HG03575 (cell line): ENCODE results near the gene RINT1.
"Not testable (repeated sequence)": the region's sequence is repeated elsewhere in the genome, so short reads cannot be mapped to it uniquely, and the experiment has no call there.

Experiments used
- ATAC-seq: cut with Tn5 transposase; IDR thresholded peaks from one replicate; pipeline ENCODE4 v1.9.1; 2021; ENCODE audit not compliant: unreplicated experiment, insufficient number of reproducible peaks, low FRiP score; ENCODE audit errors: extremely low read depth

The RINT1 gene

DNA sequence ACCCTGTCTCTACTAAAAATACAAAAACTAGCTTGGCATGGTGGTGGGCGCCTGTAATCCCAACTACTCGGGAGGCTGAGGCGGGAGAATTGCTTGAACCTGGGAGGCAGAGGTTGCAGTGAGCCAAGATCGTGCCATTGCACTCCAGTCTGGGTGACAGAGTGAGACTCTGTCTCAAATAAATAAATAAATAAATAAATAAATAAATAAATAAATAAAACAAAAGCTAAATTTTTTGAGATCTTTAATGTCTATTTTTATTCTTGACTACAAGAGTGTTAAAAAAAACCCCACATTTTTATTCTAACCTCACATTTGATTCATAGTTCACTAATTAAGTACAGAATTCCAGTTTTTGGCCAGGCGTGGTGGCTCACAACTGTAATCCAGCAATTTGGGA, 4.3 kb upstream of the RINT1 start:
- not testable (repeated sequence) for ATAC-seq

DNA sequence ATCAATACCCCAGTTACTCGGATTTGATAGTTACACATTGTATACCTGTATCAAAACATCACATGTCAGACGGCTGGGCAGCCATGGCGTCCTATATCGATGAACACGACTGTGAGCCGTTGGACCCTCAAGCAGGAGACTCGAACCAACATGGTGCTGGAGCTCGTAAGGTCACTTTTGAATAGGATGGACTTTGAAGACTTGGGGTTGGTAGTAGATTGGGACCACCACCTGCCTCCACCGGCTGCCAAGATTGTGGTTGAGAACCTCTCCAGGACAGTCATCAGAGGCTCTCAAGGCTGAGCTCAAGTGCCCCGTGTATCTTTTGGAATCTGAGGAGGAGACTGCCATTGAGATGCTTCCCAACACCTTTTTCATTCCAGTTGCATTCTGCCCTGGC, 1.9 kb upstream of the RINT1 start:
- no peak for ATAC-seq

DNA sequence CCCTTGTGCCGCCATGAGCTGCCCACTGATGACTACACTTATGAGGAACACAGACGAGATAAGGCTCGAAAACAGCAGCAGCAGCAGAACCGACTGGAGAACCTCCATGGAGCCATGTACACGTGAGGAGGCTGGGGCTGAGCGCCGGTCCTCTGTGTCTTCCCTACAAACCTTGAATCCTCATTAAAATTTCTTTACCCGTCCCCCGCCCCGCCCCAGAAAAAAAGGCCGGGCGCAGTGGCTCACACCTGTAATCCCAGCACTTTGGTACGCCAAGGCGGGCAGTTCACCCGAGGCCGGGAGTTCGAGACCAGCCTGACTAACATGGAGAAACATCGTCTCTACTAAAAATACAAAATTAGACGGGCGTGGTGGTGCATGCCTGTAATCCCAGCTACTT, 1.5 kb upstream of the RINT1 start:
- no peak for ATAC-seq

DNA sequence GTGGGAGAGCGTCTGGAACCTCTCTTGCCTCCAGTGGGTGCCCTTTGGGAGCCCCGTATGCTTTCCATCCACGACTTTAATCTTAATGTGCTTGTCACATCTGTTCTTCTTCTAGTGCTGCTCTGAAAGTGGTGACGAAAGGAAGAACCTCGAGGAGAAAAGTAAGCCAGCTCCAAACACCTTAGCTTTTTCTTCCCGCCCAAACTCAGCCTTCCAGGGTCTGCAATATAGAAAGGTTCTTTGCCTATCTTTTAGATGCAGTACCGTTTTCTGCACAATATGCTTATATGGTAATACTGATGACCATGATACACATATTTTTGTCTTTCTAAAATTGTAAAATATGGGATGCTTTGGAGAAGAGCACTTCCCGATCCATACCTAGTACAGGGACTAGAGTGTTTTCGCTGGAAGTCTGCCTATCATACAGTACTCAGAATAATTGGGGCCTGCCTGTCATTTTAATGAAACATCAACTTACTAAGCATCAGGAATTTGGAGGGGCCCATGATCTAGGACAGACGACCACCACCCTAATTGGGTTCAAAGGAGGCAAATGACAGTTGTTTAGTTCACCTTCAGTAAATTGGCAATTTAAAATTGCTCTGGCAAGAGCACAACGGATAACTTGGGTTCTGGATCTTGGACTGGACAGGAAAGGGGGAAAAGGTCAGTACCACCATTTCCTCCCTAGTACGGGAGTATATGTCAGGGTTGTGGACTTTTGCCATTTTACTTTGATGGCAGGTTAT, 884 bp downstream of the RINT1 start:
- no peak for ATAC-seq

DNA sequence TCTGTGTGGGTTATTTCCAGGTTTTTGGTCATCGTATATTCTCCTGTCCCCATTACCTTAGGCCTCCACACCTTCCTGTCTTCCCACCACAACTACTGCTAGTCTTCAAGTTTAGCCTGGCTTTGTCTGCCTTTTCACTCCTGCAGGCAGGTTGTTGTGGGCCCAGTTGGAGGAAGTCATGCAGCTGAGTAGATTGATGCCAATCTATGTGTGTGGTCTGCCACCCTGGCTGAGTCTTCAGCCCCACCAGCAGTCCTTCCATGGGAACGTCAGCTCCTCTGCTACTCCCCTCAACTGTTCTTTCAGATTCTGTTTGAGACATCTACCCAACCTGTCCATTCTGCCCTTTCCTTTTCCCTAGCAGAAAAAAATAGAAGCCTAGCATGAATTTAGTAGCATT, 6.3 kb downstream of the RINT1 start:
- no peak for ATAC-seq

DNA sequence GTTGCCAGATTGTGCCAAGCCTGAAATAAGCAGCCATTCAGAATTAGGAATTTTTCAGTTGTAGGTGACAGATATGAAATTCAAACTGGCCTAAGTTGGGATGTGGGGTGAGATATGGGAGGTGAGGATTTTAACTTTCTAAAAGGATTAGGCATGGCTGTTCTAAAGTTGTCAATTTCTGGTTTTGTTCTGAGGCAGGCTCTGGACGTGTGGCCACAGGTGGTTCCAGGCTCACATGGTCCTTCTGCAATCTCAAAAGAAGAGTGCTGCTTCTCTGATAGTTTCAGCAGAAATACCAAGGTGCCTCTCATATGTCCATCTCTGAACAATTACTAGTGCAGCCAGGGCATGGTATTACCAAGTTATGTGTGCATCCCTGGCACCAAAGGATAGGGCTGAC, 27.9 kb downstream of the RINT1 start:
- no peak for ATAC-seq

DNA sequence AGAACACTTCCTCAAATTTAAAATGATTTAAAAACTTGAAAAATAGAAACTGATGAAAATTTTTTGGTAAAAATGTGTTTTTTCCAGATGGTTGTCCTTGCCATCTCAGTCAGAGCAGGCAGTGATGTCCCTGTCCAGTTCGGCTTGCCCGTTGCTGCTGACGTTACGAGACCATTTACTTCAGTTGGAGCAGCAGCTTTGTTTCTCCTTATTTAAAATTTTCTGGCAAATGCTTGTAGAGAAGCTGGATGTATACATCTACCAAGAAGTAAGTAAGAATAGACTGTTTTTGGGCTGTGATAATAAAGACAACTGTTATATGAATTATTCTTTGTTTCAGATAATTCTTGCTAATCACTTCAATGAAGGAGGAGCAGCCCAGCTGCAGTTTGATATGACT, 33.2 kb downstream of the RINT1 start:
- ATAC-seq, result no peak

DNA sequence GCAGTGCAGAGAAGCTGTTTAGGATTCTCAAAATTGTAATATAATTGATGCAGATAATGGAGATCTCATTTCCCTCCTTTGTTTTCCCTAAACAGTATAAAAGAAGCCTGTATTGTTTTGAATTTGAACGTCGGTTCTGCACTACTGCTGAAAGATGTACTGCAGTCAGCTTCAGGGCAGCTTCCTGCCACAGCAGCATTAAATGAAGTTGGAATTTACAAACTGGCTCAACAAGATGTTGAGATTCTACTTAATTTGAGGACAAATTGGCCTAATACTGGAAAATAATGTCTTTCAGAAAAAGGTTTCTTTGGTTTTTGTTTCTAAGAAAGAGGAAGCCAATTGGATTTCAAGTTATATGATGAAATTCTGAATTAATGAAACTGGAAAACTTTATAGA, 35.0 kb downstream of the RINT1 start:
- ATAC-seq, result no peak

DNA sequence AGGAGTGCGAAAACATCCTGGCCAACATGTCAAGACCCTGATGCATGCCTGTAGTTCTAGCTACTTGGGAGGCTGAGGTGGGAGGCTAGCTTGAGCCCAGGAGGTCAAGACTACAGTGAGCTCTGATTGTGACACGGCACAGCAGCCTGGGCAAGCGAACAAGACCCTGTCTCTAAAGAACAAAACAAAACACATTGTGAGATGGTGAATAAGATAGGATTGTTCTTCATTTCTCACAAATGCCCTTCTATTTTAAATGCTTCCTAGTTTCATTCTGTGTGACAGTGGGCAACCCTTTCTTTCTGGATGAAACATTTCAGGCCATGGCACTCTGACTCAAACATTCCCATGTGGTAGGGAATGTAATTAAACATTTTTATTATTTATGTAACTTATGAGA, 35.8 kb downstream of the RINT1 start:
- ATAC-seq, result no peak

DNA sequence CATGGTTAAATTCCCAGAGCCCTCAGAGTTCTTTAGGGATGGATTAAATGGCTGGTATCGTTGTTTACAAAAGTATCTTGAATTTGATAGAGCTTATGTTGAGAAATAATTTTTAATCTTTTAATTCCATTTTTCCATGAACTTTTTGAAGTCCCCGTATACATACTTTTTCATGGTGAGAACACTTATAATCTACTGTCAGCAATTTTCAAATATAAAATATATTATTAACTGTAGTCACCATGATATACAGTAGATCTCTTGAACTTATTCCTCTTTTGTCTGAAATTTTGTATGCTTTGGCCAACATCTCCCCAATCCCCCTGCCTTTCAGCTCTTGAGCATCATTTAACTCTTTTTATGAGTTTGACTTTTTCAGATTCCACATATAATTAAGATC, 39.9 kb downstream of the RINT1 start:
- ATAC-seq, result no peak

DNA sequence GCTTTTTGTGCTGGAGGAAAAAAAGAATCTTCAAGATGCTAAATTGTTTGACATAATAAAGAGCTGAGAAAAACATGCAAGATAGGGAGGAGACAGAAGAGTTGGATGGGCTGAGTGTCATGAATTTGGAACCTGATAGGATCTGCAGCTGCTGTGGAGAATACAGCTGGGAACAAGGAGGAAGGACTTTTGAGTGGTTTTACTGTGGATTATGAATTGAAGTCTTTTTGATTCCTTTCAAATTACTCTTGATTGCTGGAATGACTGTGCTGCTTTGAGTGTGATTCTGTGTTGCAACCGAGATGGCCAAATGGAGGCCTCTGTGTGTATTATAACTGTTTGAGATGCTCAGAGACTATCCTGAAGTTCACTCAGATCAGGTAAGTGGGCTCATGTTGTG, 45.2 kb downstream of the RINT1 start:
- ATAC-seq, result no peak

DNA sequence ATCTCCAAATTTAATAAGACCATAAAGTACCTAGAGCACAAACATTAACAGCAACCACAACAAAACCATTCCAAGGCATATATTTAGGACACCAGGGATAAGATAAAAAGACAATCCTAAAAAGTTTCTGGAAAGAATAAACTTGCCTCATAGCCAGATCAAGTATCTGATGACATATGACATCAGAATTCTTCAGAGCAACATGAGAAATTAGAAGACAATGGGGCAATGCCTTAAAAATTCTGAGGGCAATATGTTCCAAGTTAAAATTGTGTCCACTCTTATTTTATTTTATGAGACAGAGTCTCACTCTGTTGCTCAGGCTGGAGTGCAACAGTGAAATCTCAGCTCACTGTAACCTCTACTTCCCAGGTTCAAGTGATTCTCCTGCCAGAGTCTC, 46.5 kb downstream of the RINT1 start:
- no peak for ATAC-seq

DNA sequence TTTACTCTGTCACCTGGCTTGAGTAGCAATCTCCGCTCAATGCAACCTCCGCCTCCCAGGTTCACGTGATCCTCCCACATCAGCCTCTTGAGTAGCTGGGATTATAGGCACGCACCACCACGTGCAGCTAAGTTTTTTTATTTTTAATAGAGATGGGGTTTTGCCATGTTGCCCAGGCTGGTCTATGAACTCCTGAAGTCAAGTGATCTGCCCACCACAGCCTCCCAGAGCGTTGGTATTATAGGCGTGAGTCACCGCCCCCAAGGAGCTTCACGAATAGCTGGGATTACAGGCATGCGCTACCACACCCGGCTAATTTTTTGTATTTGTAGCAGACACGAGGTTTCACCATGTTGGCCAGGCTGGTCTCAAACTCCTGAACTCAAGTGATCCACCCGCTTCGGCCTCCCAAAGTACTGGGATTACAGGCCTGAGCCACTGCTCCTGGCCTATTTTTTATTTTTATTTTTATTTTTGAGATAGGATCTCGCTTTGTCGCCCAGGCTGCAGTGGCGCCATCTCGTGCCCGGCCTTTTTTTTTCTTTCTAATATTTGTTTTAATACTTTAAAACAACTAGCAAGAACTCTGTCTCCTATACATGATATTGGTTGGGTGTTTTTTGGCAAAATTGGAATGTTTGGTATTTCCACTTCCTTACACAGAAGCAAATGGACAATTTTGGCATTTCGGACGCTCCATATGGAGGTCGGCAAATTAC, 48.2 kb downstream of the RINT1 start:
- ATAC-seq, result no peak

DNA sequence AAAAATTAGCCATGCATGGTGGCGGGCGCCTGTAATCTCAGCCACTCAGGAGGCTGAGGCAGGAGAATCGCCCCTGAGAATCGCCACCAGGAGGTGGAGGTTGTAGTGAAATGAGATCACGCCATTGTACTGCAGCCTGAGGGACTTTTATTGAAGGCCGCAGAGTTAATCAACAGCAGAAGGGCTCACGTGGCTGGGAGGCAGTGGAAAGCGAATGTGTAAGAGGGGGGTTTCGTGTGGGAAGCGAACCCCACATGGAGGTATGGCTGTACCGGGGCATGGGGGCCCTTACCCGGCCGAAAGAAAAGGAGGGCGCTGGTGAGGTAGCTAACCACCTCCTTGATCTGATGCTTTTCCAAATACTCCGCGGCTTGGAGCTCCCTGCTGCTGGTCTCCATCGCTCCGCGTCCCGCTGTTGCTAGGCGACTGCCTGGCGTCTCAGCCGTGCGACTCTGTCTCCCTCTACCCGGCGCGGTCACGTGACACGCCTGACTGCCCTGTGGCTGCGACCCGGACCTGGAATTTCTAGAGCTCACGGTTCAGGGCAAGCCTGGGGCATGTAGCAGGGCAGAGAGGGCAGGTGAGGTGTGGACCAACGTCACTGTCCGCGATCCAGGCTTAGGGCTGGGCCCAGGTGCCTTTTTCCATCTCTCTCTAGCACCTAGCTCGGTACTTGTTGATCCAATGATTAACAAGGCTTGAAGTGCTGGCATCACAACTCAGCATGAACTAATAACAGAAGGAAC, 49.2 kb downstream of the RINT1 start, which contains the start of gene EFCAB10:
TSS of gene EFCAB10 (minus strand) at position 428 of the 746 bp plus-strand sequence. CDS start at position 398, 30 bp downstream.
- ATAC-seq, result no peak

DNA sequence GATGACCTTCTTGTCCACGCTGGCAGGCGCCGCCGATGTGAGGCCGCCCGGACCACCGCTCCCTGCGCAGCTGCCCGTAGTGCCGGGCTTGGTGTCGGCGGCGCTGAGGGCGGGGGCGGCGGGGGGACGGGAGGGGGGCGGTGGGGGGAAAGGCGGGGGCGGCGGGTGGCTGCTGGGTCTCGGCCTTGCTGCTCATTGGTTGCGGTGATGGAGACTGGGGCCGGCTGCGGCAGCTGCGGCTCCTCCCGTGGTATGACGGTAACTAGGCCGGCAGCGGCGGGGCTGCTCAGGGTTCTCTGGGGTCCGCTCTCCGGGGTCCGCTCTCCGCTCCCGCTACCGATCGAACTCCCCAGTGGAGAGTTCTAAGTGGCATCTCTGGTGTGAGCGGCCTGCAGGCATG, 51.1 kb downstream of the RINT1 start:
- ATAC-seq, result no peak

DNA sequence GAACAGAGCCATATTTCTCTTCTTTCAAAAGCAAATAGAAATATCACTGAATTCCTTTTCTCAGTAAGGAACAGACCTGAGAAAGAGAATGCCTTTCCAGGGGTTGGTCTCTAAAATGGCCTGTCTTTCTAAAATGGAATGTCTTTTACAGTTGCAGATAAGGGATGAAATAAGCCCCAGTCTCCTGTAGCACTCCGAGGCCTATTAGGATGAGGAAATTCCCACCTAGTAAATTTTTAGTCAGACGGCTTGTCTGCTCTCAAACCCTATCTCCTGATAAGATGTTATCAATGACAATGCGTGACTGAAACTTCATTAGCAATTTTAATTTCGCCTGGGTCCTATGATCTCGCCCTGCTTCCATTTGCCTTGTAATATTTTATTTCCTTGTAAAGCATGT, 52.2 kb downstream of the RINT1 start:
- no peak for ATAC-seq

DNA sequence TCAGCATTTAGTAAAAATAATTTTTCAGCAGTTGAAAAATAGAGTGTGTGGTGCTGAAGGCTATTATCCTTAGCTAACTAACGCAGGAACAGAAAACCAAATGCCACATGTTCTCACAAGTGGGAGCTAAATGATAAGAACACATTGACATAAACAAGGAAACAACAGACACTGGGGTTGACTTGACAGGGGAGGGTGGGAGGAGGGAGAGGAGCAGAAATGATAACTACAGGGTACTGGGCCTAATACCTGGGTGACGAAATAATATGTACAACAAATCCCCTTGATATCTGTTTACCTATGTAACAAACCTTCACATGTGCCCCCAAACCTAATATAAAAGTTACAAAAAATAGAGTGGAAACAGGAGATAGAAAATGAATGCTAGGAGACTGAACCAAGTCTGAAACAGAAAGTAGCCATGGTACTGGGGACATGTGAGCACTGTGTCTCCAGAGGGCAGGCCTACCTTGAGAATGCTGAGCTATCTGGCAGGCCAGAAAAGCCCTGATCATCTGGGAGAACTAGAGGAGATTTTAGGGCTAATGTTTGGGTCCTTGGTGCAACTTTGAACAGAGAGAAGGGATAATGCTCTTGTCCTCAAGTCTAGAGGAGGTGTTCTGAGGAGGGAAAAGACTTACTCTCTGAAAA, 54.0 kb downstream of the RINT1 start:
- ATAC-seq, result no peak

DNA sequence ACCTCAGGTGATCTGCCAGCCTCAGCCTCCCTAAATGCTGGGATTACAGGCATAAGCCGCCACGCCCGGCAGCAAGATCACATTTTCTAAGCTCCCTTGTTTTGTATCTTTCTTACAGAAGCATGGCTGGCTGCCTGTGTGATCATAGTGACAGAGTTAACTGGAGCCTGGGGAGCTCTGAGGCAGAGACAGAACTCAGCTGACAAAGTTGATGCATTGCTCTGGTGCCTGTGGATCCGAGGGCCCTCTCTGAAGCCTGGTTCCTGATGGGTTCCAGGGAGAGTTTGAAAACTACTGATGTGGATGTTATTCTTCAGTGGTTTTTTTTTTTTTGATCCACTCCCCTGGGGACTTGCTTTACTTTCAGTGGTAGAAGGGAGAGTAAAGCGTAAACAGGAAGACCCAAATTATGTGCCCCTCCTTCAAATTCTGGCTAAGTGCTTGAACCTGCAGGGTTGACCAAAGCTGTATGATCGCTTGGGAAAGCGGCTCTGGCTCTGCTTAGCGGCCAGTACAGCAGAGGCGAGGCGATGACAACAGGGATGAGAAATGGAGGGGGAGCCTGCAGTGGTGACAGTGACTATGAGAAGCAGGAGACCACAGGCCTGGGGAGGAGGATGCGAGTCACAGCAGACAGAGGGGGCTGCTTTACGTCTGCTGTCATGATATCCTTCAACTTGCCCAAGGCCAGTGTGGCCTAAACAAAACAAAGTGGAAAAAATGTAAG, 56.1 kb downstream of the RINT1 start:
- ATAC-seq, result no peak
